ENCODE data around the gene OR6C74. TPM values are rescaled to one million over a fixed set of nuclear protein-coding genes. Genes with fewer than 3 reads are reported as not detected.

OR6C74 gene
- not detected in 2 replicates for total RNA-seq

DNA sequence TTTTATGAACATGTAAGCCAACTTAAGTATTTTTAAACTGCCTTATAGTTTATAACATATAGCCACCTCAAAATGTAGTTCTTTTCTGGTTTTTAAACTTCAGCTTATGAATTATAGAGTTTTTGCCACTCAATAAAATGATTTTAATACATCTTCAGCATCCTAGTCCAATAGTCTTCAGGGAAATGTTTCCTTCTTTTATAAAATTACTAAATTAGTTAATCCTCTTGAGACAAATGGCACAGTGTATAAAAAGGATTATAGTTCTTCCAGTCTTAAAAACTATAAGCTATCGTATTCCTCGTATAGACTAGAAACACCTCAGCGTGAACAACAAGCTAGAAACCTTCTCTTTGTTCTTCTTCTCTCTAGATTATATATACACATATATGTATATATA is at the start of gene OR6C74:
Gene OR6C74, plus strand, starts transcription at position 301 of the 400 bp plus-strand sequence. CDS start 2,679 bp downstream, outside the sequence.
- no peak for DNase-seq (ENCODE audit: low read depth, low spot score)

DNA sequence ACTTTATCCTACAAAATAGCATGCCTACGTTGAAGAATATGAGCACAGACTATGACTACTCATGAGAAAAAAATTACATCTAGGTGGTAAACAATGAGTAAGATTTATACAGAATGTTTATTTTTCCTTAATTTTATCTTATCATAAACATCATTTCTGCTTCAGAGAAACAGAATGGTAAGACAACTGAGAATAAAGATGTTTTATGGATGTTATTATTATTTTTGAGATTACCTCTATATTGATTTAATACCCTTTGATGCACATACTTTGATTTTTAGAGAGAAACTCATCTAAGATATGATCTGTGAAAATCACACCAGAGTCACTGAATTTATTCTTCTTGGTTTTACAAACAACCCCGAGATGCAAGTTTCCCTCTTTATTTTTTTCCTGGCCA is 23.7 kb upstream of the OR6C74 start, which contains the start of gene OR10A7:
Gene OR10A7, plus strand, starts transcription at position 301 of the 400 bp plus-strand sequence. Its CDS starts 0 bp downstream, at position 301.
- no peak for DNase-seq (ENCODE audit: low read depth, low spot score)

DNA sequence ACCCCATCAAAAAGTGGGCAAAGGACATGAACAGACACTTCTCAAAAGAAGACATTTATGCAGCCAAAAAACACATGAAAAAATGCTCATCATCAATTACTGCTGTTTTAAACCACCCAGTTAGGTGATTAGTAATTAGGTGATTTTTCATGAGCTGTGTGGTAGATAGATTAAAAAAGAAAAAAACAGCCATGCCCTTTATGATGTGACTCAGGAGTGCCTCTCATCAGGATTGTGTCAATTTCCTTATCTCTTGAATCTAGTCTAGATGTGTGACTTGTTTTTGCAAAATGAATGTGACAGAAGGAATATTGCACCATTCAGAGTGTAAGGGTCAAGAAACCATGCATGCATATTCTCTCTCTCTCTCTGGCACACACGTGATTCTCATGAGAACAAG is 17.9 kb upstream of the OR6C74 start:
- DNase-seq (ENCODE audit: low read depth, low spot score) = no peak

DNA sequence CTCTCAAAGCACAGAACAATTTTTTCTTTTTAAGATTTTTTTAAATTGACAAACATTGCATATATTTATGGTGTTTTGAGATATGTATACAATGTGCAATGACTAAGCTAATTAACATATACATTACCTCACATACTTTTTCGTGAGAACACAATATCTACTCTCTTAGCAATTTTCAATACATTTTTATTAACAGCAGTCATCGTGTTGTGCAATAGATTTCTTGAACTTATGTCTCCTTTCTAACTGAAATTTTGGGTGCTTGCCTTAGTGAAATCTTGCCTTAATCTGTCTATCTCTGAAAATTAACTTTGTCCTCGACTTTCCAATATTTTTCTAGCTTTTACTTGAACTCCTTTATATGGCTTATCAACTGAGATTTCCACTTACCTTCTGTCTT is 16.8 kb upstream of the OR6C74 start:
- no peak for DNase-seq (ENCODE audit: low read depth, low spot score)

DNA sequence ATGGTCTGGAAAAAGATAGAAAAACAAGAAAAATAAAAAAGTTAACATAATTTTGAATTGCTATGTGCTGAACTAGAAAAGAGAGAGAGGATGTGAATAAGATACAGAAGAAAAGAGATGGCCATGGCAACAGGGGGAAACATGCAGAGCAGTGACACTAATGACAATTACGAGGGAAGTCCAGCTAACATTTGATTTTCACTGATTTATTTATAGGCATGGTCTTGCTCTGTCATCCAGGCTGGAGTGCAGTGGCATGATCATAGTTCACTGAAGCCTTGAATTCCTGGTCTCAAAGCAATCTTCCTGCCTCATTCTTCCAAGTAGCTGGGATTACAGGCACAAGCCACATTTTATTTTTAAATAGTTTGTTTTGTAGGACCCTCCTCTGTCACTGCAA is 1.8 kb downstream of the OR6C74 start:
- no peak for DNase-seq (ENCODE audit: low read depth, low spot score)

DNA sequence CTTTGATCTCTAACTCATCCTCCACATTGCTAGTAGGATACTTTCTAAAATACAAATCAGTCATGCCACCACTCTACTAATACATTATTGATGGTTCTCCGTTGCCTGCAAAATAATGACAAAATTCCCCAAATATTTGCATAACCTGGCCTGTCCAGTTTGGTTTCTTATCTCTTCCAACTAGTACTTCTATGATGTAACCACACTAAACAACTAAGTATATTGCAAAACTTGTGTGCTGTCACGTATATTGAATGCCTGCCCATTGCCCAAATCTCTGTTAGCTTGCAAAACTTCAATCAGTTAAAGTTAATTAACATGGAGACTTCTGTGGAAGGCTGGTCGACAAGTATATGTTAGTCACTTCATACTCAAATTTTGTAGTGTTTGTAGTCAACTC is 6.5 kb downstream of the OR6C74 start:
- DNase-seq (ENCODE audit: low read depth, low spot score) = no peak

DNA sequence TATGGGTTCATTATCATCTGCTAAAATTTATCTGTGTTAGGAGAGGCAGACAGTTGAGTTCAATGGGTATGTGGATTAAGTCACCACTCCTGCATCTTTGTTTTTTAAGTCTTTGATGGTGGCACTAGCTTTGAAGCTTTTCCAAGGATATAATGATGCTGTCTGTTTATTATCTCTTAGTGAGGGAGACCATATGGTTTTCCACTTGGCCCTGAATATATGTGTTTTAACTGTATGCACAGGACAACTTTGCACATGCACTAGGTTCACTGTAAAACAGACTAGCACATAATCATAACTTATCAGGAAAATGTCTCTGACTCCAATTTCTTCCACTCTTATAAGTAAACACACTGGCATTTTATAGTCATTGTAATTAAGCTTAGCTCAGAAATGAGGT is 8.9 kb downstream of the OR6C74 start:
- DNase-seq (ENCODE audit: low read depth, low spot score) = no peak

DNA sequence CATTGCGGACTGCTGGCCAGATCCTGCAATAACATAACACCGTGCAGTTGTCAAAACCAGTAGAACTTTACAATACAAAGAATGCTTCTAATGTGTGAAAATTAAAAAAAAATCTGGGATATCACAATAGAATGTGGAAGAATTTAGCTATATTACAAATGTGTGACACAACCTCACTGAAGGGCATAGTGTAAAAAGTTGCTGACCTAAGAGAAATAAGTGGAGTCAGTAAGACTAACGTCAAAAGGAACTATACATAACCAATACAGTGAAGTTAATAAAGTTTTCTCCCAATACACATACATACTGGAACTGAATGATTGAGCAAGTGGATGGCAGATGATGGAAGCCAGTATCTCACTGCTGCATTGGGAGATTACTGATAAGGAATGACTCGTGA is 12.4 kb downstream of the OR6C74 start:
- DNase-seq (ENCODE audit: low read depth, low spot score) = no peak

DNA sequence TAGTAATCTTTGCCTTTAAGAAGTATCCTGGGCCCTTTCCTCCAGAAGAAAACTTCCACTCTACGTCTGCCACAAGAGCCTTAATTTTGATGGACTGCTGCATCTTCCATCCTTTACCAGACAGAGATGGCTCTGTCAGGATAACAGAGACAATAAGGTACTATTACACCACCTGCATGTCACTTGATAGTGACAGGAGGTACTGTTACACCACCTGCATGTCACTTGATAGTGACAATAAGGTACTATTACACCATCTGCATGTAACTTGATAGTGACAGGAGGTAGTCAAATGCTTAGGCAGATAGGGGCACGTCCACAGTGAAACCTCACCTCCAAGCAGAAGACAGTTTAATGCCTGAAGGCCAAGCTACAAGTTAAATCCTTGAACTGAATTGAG is 13.9 kb downstream of the OR6C74 start:
- no peak for DNase-seq (ENCODE audit: low read depth, low spot score)

DNA sequence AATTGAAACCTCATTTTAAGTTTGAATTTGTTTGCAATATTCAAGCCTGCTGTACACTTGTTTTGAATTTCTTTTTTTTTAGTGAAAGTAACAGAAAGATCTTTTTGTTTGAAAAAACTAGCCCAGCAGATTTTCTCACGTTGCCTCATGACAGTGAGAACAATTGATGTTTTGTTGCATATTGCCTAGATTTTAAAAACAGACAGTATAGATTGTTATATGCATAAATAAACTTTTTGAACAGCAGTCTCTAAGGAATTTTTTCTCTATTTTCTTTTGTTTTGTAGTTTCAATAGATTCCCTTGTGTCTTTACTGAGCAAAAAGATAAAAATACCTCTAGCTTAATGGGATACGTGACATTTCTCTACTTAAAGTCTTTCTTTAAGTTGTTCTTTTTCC is 36.6 kb downstream of the OR6C74 start:
- DNase-seq (ENCODE audit: low read depth, low spot score) = no peak

DNA sequence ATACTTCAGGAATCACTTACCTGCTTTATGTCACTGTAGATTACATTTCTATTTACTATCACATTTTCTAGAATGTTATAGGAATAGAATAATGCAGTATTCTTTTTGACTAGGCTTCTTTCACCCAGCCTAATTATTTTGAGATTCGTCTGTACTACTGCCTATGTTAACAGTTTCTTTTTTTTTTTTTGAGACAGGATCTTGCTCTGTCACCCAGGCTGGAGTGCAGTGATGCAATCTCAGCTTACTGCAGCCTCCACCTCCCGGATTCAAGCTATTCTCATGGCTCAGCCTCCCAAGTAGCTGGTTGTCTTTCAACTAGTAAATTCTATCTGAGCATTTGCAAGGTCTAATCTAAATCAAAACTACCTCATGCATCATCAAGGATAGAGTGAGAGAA is 45.6 kb downstream of the OR6C74 start:
- DNase-seq (ENCODE audit: low read depth, low spot score) = no peak

Other genes with a start within 250 kb of the OR6C74 start
- not detected in 2 replicates for gene NEUROD4, start 224.6 kb upstream of the OR6C74 start, total RNA-seq
- gene OR9K2, start 118.2 kb upstream of the OR6C74 start, total RNA-seq = not detected in 2 replicates
- not detected in 2 replicates for gene OR10A7, start 23.6 kb upstream of the OR6C74 start, total RNA-seq
- gene OR6C6, start 52.0 kb downstream of the OR6C74 start, total RNA-seq = not detected in 2 replicates
- not detected in 2 replicates for gene OR6C1, start 69.7 kb downstream of the OR6C74 start, total RNA-seq
- not detected in 2 replicates for gene OR6C3, start 86.1 kb downstream of the OR6C74 start, total RNA-seq
- gene OR6C75, start 118.4 kb downstream of the OR6C74 start, total RNA-seq = not detected in 2 replicates
- not detected in 2 replicates for gene OR6C65, start 155.9 kb downstream of the OR6C74 start, total RNA-seq
- gene OR6C76, start 181.6 kb downstream of the OR6C74 start, total RNA-seq = not detected in 2 replicates
- not detected in 2 replicates for gene OR6C2, start 199.5 kb downstream of the OR6C74 start, total RNA-seq
- gene OR6C70, start 225.5 kb downstream of the OR6C74 start, total RNA-seq = not detected in 2 replicates
- gene OR6C68, start 247.8 kb downstream of the OR6C74 start, total RNA-seq = not detected in 2 replicates

All from pulmonary artery endothelial cell (primary cell).